Kidney (tissue), 14 donors: ENCODE data around the gene DUSP2. TPM values are rescaled to one million over a fixed set of nuclear protein-coding genes. Genes with fewer than 3 reads are reported as not detected.

Experiments used
- DNase-seq, 5 donors: peaks; one replicate each; pipeline ENCODE4 v3.0.0-alpha.2; 2013 to 2020
- FAIRE-seq: peaks from 2 replicates; lab custom pipeline; 2012; peaks lifted over from hg19 to GRCh38; lab: Jason Lieb, UNC
- H3K27ac ChIP-seq, 2 donors: one replicate each; pipeline ENCODE4 v1.7.0; 2013; ENCODE audit warnings: low read depth in 2 of 2, low read length in 2 of 2, inconsistent platforms in 1 of 2
- H3K27me3 ChIP-seq: one replicate; pipeline ENCODE4 v1.7.1; 2013; ENCODE audit warnings: low read length, inconsistent platforms; ENCODE audit not compliant: control insufficient read depth, insufficient read depth
- H3K36me3 ChIP-seq, 3 donors: one replicate each; pipeline versions ENCODE4 v1.7.0 to v1.7.1; 2013; ENCODE audit warnings: low read length in 3 of 3, control low read depth in 1 of 3, inconsistent platforms in 1 of 3; ENCODE audit not compliant: insufficient read depth in 3 of 3, control insufficient read depth in 2 of 3
- H3K4me1 ChIP-seq, 3 donors: one replicate each; pipeline versions ENCODE4 v1.7.0 to v1.7.1; 2013; ENCODE audit warnings: low read length in 3 of 3, inconsistent platforms in 1 of 3, low read depth in 1 of 3; ENCODE audit not compliant: control insufficient read depth in 2 of 3, insufficient read depth in 2 of 3
- H3K4me3 ChIP-seq, 3 donors: one replicate each; pipeline versions ENCODE4 v1.7.0 to v1.8.1; 2013; ENCODE audit warnings: low read length in 3 of 3, control low read depth in 1 of 3, inconsistent platforms in 1 of 3
- H3K9ac ChIP-seq, 3 donors: one replicate each; pipeline versions ENCODE4 v1.7.0 to v1.7.1; 2013; ENCODE audit warnings: low read length in 3 of 3, control low read depth in 1 of 3, inconsistent platforms in 1 of 3
- H3K9me3 ChIP-seq, 3 donors: one replicate each; pipeline versions ENCODE4 v1.7.0 to v1.7.1; 2013; ENCODE audit warnings: low read length in 3 of 3, control low read depth in 1 of 3, inconsistent platforms in 1 of 3; ENCODE audit not compliant: control insufficient read depth in 2 of 3, insufficient read depth in 1 of 3
- CTCF ChIP-seq: IDR thresholded peaks from 3 replicates; pipeline ENCODE4 v1.5.1; 2012; ENCODE audit warnings: mild to moderate bottlenecking, moderate library complexity, borderline replicate concordance; ENCODE audit not compliant: insufficient read depth; ENCODE audit errors: extremely low read depth
- intact Hi-C: fragments of 100-400 bp; cut with DNase I; formaldehyde crosslinking; loops from one replicate; pipeline ENCODE4 v1.11.1; 2022
- polyA plus RNA-seq: library from polyadenylated mRNA; stranded (reverse); fragments of 350-450 nt; fragmentation: Illumina TruSeq; extraction: RNeasy Lipid Tissue Mini Kit (QIAGEN cat#74804); gene quantifications from one replicate; pipeline ENCODE4 v1.2.3, GENCODE V29; 2014; ENCODE audit warnings: low read depth, low replicate concordance; ENCODE audit not compliant: insufficient read depth
- total RNA-seq: library from RNA; stranded (reverse); fragmentation: NEBNext Ultra II Directional; extraction: Animal tissue kit (Norgen Biotek cat#: 25700); gene quantifications from one replicate; pipeline ENCODE4 v1.2.1, GENCODE V29; 2021
- donor health status: control.
- donor health status: control.
- donor health status: control.
- donor health status: control.
- donor health status: control.
- donor health status: DM: yes; HTN: yes; CAD: no.
- donor health status: Normal renal cell carcinoma (clear cell type).

The DUSP2 gene
- total and polyA plus RNA-seq, 2 donors from 2014 or later, result 5.6 to 11.8 TPM

- Histone ChIP-seq H3K4me1 (no peaks in the 10 kb centered on the region), H3K4me3 (no peak overlapping the region), H3K27me3 (no peaks in the 10 kb centered on the region), H3K9ac (no peak overlapping the region), H3K36me3 (no peaks in the 10 kb centered on the region), H3K27ac (no peak overlapping the region), H3K9me3 (no peaks in the 10 kb centered on the region)
- TF ChIP-seq CTCF, result no peak
- DNase-seq (peak in 1 of 5 donors; percentile 60), FAIRE-seq (no peak)
- intact Hi-C loops, result no loop called here
Observed at GRCh38 chr2:96135171-96135570, 10.1 kb downstream of the DUSP2 start.

GRCh38 chr2:96134421-96134820 lies 10.8 kb downstream of the DUSP2 start:
- no peak for TF ChIP-seq CTCF
- no peak for FAIRE-seq
- Histone ChIP-seq H3K4me3 (no peak overlapping the region), H3K4me1 (no peaks in the 10 kb centered on the region), H3K27me3 (no peaks in the 10 kb centered on the region), H3K36me3 (no peaks in the 10 kb centered on the region), H3K27ac (no peak overlapping the region), H3K9ac (no peak overlapping the region), H3K9me3 (no peaks in the 10 kb centered on the region)
- DNase-seq, result no peak
- intact Hi-C loops, result no loop called here

- DNase-seq (no peak), FAIRE-seq (no peak)
- H3K4me1 ChIP-seq, result no peaks in the 10 kb centered on the region
- H3K9ac ChIP-seq, result no peak overlapping the region
- intact Hi-C loops, result no loop called here
- no peaks in the 10 kb centered on the region for H3K27me3 ChIP-seq
- H3K36me3 ChIP-seq, result no peaks in the 10 kb centered on the region
- no peaks in the 10 kb centered on the region for H3K9me3 ChIP-seq
- no peak overlapping the region for H3K27ac ChIP-seq
- no peak for TF ChIP-seq CTCF
- H3K4me3 ChIP-seq, result no peak overlapping the region
Observed at GRCh38 chr2:96131813-96132745, 13.2 kb downstream of the DUSP2 start.
